ENCODE results near the gene MGST3. TPM values are rescaled to one million over a fixed set of nuclear protein-coding genes. Genes with fewer than 3 reads are reported as not detected.

The MGST3 gene
- total RNA-seq, 1 donor from 2014 or later = 128 TPM

DNA sequence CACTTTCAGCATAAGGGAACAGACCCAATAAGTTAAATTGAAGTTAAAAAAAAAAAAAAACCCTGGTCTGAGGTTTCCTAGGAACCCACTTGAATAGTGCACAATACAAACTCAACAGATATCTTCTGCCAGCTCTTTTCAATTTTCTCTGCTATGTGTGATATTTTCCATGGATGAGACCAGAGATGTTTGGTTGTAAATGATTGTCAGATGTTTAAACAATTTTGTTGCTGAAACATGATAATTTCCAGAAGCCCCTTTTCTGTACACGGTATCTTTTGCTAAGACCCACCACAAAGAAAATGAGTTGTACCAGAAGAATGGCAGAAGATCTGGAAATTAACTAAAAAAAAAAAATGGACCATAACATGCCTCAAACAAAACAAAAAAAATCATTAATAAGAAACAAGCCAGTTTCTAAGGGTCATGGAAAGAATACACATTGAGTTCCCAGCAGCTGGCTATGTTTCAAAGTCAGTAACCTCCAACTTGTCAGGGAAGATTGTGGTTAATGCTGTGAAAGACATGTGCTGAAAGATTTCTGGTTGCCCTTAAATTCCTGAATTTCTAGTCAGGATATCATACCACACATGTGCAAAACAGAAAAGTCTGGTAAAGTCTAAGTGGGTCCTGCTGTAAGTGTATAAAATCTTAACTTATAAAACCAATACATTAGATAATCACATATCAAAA lies 35.6 kb upstream of the MGST3 start:
- peaks cover 4% of the 10 kb centered on the region for H3K4me1 Mint-ChIP-seq (ENCODE audit: low read depth, unreplicated experiment)
- no peak overlapping the region for H3K4me3 Mint-ChIP-seq (ENCODE audit: unreplicated experiment)
- no peaks in the 10 kb centered on the region for H3K9me3 Mint-ChIP-seq (ENCODE audit: unreplicated experiment)
- TF ChIP-seq CTCF (IDR thresholded peaks at IDR 0.05; ENCODE audit: partially characterized antibody, unreplicated experiment) = no peak
- H3K27ac Mint-ChIP-seq (ENCODE audit: unreplicated experiment) = no peak overlapping the region
- no peaks in the 10 kb centered on the region for H3K27me3 Mint-ChIP-seq (ENCODE audit: unreplicated experiment)
- no peak for DNase-seq
- no peaks in the 10 kb centered on the region for H3K36me3 Mint-ChIP-seq (ENCODE audit: unreplicated experiment)

- Mint-ChIP-seq H3K9me3 (ENCODE audit: unreplicated experiment) (no peaks in the 10 kb centered on the region), H3K27me3 (ENCODE audit: unreplicated experiment) (no peaks in the 10 kb centered on the region), H3K36me3 (ENCODE audit: unreplicated experiment) (no peaks in the 10 kb centered on the region), H3K27ac (ENCODE audit: unreplicated experiment) (peak overlapping the region; percentile 86), H3K4me1 (ENCODE audit: low read depth, unreplicated experiment) (peaks cover 4% of the 10 kb centered on the region), H3K4me3 (ENCODE audit: unreplicated experiment) (peak overlapping the region; percentile 97)
- DNase-seq = peak; percentile 91
- no peak for TF ChIP-seq CTCF (IDR thresholded peaks at IDR 0.05; ENCODE audit: partially characterized antibody, unreplicated experiment)
These were observed 33.0 kb upstream of the MGST3 start for GRCh38 chr1:165597883-165598675.

DNA sequence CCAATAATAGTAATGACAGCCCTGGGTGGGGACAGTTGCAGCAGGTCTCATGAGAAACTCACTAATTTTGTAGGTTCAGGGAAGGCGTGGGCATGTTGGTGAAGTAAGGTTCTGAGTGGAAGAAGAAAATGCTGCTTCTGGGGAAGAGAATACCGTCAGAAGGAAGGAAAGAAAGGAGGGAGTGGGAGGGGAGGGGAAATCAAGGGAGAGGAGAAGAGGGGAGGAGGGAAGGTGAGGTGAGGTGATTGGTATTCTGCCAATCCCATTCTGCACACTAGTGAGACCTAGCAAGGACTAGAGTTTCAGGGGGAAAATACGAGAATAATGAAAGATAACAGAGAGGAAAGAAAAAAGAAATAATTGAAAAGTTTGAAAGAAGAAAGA lies 32.4 kb upstream of the MGST3 start:
- Mint-ChIP-seq H3K27me3 (ENCODE audit: unreplicated experiment) (no peaks in the 10 kb centered on the region), H3K36me3 (ENCODE audit: unreplicated experiment) (no peaks in the 10 kb centered on the region), H3K4me3 (ENCODE audit: unreplicated experiment) (peak overlapping the region; percentile 97), H3K4me1 (ENCODE audit: low read depth, unreplicated experiment) (peaks cover 4% of the 10 kb centered on the region), H3K9me3 (ENCODE audit: unreplicated experiment) (no peaks in the 10 kb centered on the region), H3K27ac (ENCODE audit: unreplicated experiment) (peak overlapping the region; percentile 86)
- no peak for DNase-seq
- TF ChIP-seq CTCF (IDR thresholded peaks at IDR 0.05; ENCODE audit: partially characterized antibody, unreplicated experiment) = no peak

DNA sequence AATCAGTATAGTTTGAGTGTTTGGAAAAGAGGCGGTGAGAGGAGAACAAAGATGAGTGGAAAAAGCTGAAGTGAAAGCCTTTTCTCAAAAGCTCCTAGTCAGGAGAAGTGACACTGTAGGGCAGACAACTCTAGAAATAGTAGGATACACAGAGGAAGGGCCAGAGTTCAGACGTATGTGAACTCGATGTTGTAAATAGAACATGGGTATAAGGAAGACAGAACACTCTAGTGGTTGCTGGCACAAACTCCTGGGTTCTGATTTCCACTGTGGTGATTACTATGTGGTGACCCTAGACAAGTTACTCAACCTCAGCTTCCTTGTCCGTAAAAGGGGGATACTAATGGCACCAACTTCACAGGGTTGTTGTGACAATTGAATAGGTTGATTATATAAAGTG lies 30.2 kb upstream of the MGST3 start:
- Mint-ChIP-seq H3K4me3 (ENCODE audit: unreplicated experiment) (no peak overlapping the region), H3K27me3 (ENCODE audit: unreplicated experiment) (no peaks in the 10 kb centered on the region), H3K36me3 (ENCODE audit: unreplicated experiment) (no peaks in the 10 kb centered on the region), H3K27ac (ENCODE audit: unreplicated experiment) (no peak overlapping the region), H3K4me1 (ENCODE audit: low read depth, unreplicated experiment) (peaks cover 4% of the 10 kb centered on the region), H3K9me3 (ENCODE audit: unreplicated experiment) (no peaks in the 10 kb centered on the region)
- no peak for TF ChIP-seq CTCF (IDR thresholded peaks at IDR 0.05; ENCODE audit: partially characterized antibody, unreplicated experiment)
- no peak for DNase-seq

GRCh38 chr1:165603810-165604209 lies 27.2 kb upstream of the MGST3 start:
- H3K9me3 Mint-ChIP-seq (ENCODE audit: unreplicated experiment) = no peaks in the 10 kb centered on the region
- H3K36me3 Mint-ChIP-seq (ENCODE audit: unreplicated experiment) = no peaks in the 10 kb centered on the region

More at GRCh38 chr1:165603810-165604209, 27.2 kb upstream of the MGST3 start:
- no peak for DNase-seq
- H3K4me3 Mint-ChIP-seq (ENCODE audit: unreplicated experiment) = no peak overlapping the region
- H3K27ac Mint-ChIP-seq (ENCODE audit: unreplicated experiment) = no peak overlapping the region
- no peaks in the 10 kb centered on the region for H3K27me3 Mint-ChIP-seq (ENCODE audit: unreplicated experiment)
- TF ChIP-seq CTCF (IDR thresholded peaks at IDR 0.05; ENCODE audit: partially characterized antibody, unreplicated experiment) = no peak
- H3K4me1 Mint-ChIP-seq (ENCODE audit: low read depth, unreplicated experiment) = no peaks in the 10 kb centered on the region
